ENCODE data around the gene PNKD.
"Not testable (repeated sequence)": the region's sequence is repeated elsewhere in the genome, so short reads cannot be mapped to it uniquely, and the experiment has no call there.

PNKD gene

DNA sequence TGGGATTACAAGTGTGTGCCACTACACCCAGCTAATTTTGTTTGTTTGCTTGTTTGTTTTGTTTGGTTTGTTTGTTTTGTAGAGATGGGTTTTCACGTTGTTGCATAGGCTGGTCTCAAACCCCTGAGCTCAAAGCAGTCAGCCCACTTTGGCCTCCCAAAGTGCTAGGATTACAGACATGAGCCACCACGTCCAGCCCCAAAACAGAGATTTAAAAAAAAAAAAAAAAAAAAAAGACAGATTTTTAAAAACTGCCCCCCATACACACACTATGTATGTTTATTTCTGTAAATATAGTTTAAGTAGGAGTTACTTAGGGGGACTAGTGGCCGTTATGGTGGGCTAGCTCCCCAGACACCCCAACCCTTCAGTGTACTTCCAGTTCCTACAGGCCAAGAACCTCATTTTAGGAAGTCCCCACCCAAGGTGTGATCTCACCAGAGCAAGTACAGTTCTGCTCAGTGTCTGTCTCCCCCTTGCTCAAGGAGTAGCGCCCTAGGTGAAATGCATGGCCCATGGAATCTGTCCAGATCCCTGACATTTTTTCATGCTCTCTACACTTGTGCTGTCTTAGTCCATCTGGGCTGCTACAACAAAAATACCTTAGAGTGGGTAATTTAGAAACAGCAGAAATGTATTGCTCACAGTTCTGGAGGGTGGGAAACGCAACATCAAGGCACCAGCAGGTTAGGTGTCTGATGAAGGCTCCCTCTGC is 23.6 kb downstream of the PNKD start:
- no peak for DNase-seq

DNA sequence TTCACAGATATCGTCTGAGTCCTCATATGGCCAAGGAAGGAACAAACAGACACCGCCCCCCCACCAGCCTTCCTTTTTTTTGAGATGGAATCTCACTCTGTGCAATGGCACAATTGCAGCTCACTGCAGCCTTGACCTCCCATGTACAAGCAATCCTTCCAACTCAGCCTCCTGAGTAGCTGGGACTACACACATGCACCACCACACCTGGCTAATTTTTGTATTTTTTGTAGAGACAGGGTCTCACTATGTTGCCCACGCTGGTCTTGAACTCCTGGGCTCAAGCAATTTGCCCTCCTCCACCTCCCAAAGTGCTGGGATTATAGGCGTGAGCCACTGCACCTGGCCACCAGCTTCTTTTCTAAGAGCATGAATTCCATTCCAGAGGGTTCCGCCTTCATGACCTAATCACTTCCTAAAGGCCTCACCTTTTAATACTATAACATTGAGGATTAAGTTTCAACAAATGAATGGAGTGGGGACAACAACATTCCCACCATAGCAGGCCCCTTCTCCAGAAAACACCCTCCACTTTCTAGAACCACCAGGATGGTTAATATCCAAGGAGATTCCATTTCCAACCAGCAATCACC is 24.2 kb downstream of the PNKD start:
- no peak for DNase-seq

GRCh38 chr2:218295029-218295428 is 24.7 kb downstream of the PNKD start:
- no peak for DNase-seq

DNA sequence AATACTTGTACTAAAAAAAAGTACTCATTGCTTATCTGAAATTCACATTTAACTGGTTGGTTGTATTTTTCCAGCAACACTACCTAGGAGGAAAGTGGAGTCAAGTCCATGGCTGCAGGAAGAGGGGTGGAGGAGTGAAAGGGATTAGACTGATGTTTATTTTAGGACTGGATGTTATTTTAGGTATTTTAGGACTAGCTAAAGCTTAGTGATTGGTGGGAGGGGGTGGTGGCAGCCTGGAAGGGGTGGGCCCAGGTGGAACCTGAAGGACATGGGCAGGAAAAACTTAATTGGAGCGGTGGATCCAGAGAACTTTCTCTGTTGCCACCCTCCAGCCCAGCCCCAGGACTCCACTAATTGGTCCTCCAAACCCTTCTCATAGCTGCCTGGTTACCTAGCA is 25.9 kb downstream of the PNKD start:
- DNase-seq, result no peak

GRCh38 chr2:218296847-218297246 is 26.5 kb downstream of the PNKD start:
- DNase-seq, result no peak

GRCh38 chr2:218298314-218298875 is 28.1 kb downstream of the PNKD start:
- DNase-seq, result no peak

DNA sequence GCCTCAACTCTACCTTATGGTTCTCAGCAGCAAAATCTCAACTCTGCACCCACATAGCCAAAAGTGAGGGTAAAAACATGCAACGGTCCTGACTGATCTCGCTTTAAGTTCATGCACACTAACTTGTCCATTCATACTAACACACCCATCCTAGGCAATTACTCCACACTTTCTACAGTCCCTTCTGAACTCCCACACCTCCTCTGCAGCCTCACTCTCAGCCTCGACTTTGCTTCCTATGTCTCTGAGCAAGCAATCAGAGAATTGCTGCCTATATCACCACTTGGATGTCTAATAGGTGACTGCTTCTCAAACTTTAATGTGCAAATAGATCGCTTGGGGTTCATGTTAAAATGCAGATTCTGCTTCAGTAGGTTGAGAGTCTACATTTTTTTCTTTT is 29.8 kb downstream of the PNKD start:
- no peak for DNase-seq

- DNase-seq, result peak; percentile 93
Measured at GRCh38 chr2:218301176-218301819, 31.0 kb downstream of the PNKD start.

DNA sequence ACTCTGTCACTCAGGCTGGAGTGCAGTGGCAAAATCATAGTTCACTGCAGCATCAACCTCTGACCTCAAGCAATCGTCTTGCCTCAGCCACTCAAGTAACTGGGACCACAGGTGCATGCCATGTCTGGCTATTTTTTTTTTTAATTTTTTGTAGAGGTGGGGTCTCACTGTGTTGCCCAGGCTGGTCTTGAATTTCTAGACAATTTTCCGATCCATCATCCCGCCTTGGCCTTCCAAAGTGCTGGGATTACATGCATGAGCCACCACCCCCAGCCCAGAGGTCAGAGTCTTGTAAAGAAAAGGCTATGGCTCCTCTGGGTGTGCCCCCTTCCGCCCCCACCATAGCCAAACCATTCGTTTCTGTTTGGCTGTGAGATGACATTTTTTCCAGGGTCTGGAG is 35.1 kb downstream of the PNKD start:
- no peak for DNase-seq

GRCh38 chr2:218306184-218306920 is 36.0 kb downstream of the PNKD start:
- DNase-seq, result no peak

- DNase-seq, result no peak
Measured at GRCh38 chr2:218307415-218308090, 37.2 kb downstream of the PNKD start.

GRCh38 chr2:218310853-218311540 is 40.7 kb downstream of the PNKD start:
- DNase-seq, result no peak

DNA sequence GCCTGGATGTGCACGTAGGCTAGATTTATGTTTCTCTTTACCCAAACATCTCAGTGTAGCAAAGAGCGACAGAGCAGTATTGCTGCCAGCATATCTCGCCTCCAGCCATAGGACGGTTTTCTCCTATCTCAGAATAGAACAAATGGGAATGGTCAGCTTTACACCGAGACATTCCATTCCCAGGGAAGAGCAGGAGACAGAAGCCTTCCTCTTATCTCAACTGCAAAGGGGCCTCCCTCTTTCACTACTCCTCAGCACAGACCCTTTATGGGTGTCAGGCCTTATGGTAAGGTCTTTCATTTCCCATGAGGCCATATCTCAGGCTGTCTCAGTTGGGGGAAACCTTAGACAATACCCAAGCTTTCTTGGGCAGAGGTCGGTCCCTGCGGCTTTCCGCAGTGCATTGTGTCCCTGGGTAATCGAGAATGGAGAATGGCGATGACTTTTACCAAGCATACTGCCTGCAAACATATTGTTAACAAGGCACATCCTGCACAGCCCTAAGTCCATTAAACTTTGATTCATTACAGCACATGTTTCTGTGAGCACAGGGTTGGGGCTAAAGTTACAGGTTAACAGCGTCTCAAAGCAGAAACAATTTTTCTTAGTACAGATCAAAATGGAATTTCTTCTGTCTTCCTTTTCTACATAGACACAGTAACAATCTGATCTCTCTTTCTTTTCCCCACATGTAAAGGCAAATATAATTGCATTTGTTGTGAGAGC is 41.4 kb downstream of the PNKD start:
- DNase-seq, result not testable (repeated sequence)

GRCh38 chr2:218312267-218312756 is 42.0 kb downstream of the PNKD start:
- DNase-seq, result no peak

- no peak for DNase-seq
Measured at GRCh38 chr2:218313356-218313755, 43.0 kb downstream of the PNKD start.

- not testable (repeated sequence) for DNase-seq
Measured at GRCh38 chr2:218314764-218315163, 44.4 kb downstream of the PNKD start.

- no peak for DNase-seq
Measured at GRCh38 chr2:218315397-218315796, 45.1 kb downstream of the PNKD start.

DNA sequence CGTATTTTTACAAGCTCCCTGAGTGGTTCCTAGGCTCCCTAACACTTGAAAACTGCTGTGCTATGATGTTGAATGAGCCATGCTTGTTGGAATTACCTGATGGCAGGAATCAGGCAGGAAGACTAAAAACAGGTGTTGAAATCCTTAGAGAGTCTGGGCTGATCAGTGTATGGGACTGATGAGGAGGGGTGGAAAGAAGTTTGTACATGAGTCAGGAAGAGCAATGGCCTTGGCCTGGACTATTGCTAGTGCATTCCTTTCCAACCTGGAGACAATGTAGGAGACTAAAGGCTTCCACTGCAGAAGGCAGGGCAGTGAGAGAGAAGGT is 46.9 kb downstream of the PNKD start:
- no peak for DNase-seq

GRCh38 chr2:218317835-218318234 is 47.5 kb downstream of the PNKD start:
- no peak for DNase-seq

- no peak for DNase-seq
Measured at GRCh38 chr2:218318241-218318640, 47.9 kb downstream of the PNKD start.

DNA sequence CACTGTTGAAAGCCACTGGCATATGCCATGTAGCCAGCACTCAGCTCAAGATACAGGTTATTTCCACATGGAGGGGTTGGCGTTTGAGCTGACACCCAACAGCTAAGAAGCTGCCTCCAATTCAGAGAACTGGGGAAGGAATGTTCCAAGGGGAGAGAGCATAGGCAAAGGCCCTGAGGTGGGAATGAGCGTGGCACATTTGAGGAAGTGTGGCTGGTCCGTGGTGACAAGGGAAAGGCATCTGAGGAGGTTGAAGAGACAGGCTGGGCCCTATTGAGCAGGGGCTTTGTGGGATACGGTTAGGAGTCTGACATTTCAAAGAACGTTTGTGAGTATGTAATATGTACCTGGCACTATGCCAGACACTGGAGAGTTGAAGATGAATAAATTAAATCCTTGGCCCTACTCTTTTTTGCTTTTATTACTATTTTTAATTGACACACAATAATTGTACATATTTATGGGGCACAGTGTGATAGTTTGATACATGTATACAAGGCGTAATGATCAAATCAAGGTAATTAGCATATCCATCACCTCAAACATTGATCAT is 49.6 kb downstream of the PNKD start:
- DNase-seq, result no peak

All from activated effector memory CD4-positive, alpha-beta T cell treated with anti-CD3 and anti-CD28 coated beads, Interleukin-2, amount 50 U/mL, for 16 hours (primary cell).